22Rv1 (cell line): ENCODE measurements around the gene PLPPR5.
"Not testable (repeated sequence)": the region's sequence is repeated elsewhere in the genome, so short reads cannot be mapped to it uniquely, and the experiment has no call there.

Experiments used
- H3K27ac ChIP-seq: fragments of 450-650 bp; 2 replicates; pipeline ENCODE4 v1.5.1; 2017
- ZFX ChIP-seq: fragments of 450-650 bp; IDR thresholded peaks from 2 replicates; pipeline ENCODE4 v1.6.1; 2017; ENCODE audit warnings: antibody characterized with exemption, borderline replicate concordance
- TF ChIP-seq, protein P1 (sequence below): fragments of 450-650 bp; IDR thresholded peaks from 2 replicates; pipeline ENCODE4 v1.5.1; 2017; ENCODE audit warnings: mild to moderate bottlenecking

The PLPPR5 gene, protein sequence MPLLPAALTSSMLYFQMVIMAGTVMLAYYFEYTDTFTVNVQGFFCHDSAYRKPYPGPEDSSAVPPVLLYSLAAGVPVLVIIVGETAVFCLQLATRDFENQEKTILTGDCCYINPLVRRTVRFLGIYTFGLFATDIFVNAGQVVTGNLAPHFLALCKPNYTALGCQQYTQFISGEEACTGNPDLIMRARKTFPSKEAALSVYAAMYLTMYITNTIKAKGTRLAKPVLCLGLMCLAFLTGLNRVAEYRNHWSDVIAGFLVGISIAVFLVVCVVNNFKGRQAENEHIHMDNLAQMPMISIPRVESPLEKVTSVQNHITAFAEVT

DNA sequence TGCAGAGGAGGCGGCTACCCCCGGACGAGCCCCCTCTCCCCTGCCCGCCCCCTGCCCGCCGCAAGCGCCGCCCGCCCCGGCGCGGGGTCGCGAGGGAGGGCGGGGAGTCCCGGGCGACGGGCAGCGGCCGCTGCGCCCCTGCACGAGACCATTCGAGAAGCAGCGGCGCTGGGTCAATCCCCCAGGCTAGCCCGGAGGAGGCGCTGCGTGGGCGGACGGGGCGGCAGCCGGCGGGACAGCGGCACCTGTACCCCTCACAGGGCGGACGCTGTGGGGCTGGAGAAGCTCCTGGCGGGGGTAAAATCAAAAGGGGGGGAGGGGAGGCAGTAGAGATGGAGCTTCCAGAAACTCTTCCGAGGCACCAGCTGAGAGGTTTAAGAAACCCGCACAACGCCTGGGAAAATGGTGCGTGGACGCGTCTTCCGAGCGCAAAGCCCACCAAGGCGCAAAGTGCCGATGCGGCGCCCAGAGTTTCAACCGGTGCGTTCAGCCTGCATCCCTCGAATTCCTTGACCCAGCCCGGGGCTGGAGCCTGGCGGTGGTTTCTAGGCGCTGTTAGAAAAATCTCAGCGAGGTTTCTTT, at the start of gene PLPPR5:
PLPPR5 (minus strand) TSS at position 1 of the 582 bp plus-strand sequence. CDS start 190 bp downstream, outside the sequence.
- no peak within 1 kb of the TSS for H3K27ac ChIP-seq
- TF ChIP-seq, protein P1, sequence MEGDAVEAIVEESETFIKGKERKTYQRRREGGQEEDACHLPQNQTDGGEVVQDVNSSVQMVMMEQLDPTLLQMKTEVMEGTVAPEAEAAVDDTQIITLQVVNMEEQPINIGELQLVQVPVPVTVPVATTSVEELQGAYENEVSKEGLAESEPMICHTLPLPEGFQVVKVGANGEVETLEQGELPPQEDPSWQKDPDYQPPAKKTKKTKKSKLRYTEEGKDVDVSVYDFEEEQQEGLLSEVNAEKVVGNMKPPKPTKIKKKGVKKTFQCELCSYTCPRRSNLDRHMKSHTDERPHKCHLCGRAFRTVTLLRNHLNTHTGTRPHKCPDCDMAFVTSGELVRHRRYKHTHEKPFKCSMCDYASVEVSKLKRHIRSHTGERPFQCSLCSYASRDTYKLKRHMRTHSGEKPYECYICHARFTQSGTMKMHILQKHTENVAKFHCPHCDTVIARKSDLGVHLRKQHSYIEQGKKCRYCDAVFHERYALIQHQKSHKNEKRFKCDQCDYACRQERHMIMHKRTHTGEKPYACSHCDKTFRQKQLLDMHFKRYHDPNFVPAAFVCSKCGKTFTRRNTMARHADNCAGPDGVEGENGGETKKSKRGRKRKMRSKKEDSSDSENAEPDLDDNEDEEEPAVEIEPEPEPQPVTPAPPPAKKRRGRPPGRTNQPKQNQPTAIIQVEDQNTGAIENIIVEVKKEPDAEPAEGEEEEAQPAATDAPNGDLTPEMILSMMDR, result 0 out of 2 replicates have a peak, but pooled peaks have one; percentile 14
- TF ChIP-seq ZFX, result no peak

DNA sequence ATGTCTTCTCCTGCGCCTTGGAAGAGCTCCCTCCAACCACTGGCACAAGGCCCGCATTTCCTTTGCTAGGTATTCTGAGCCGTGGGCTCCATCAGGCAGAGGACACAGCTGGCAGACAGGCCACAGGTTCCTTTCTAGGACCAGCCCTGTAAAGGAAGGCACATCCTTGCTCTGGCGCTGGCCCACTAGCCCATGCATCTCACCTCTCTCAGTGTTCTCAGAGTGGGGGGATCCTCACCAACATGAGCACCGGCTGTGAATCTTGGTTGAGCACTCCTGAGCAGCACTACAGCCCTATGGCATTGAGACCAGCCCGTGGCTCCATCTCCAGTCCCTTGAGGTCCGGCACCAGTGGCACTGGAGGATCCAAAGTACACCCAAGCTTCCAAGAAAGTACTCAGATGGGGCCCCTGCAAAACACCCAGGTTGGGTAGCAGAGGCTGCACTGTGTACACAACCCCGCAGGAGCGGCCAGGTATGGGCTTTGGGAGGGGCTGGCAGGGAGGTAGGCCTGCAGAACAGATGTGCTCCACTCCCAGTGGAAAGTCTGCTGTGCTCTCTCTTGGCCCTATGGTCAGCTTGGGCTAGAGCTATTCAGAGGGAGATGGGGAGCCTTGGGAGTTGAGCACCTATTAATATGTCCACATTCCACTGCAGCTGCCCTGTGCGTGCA, 47.1 kb upstream of the PLPPR5 start:
- no peak for TF ChIP-seq ZFX
- TF ChIP-seq, protein P1, result no peak
- no peak overlapping the region for H3K27ac ChIP-seq

- H3K27ac ChIP-seq, result no peak overlapping the region
- TF ChIP-seq, protein P1, result no peak
- no peak for TF ChIP-seq ZFX
These were observed 45.1 kb upstream of the PLPPR5 start for GRCh38 chr1:99049745-99050144.

GRCh38 chr1:99036746-99037145, 32.1 kb upstream of the PLPPR5 start:
- H3K27ac ChIP-seq, result not testable (repeated sequence)

DNA sequence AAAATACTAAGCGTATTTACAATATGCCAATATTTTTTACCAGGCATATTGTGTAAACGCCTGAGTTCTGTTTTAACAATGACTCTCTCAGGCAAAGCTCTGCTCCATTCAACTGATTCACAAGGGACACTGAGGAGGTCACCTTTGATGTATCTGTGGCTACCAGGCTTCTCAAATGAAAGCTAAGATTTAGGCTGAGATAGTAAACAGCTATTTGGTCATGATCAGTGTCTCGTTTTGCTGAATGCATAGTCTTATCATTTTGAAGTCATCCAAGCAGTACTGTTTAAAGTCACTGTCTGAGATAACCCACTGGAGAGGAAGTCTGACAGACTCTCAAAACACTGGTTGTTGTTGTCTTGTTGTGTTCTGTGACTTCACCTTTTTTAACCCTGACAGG, 13.7 kb upstream of the PLPPR5 start:
- H3K27ac ChIP-seq, result no peak overlapping the region
- TF ChIP-seq, protein P1, result no peak
- TF ChIP-seq ZFX, result no peak

- H3K27ac ChIP-seq, result no peak overlapping the region
- TF ChIP-seq, protein P1, result no peak
- no peak for TF ChIP-seq ZFX
These were observed 13.0 kb upstream of the PLPPR5 start for GRCh38 chr1:99017655-99018054.

DNA sequence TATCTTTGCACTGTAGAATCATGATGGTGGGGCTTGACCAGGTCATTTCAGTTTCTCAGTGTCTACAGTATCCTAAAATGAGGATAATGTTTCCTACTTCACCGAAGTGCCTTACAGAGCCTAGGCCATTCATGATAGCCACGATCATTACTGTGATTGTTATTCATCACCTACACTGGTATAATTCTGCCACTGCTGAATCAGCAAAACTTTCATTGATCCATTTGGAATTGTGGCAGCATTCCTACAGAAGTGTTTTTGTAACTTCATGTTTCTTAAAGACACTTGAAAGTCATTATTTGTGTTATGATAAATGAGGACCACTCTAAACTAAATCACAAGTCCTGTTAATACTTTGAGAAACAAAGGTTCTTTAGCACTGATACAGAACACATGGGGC, 6.0 kb upstream of the PLPPR5 start:
- TF ChIP-seq, protein P1, result no peak
- no peak for TF ChIP-seq ZFX
- no peak overlapping the region for H3K27ac ChIP-seq
